WTC11 (cell line): ENCODE results near the gene GRAMD2A. TPM values are rescaled to one million over a fixed set of nuclear protein-coding genes. Genes with fewer than 3 reads are reported as not detected.

Experiments used
- ATAC-seq: fragments of 200-7000 bp; cut with Tn5 transposase; 2 replicates; pipeline ENCODE4 v1.10.0; 2021; ENCODE audit warnings: mild to moderate bottlenecking, moderate library complexity
- CTCF ChIA-PET: fragments of 300-600 bp; sonication (Branson Sonifier 250); formaldehyde crosslinking; loops from one replicate; lab custom pipeline; 2021; ENCODE audit warnings: antibody characterized with exemption; lab: Charles Lee
- POLR2A ChIA-PET: fragments of 350-600 bp; sonication (Branson Sonifier 250); formaldehyde crosslinking; loops from one replicate; lab custom pipeline; 2021; ENCODE audit warnings: antibody characterized with exemption; lab: Charles Lee
- DNase-seq: peaks from one replicate; pipeline ENCODE4 v3.0.0; 2021; ENCODE audit warnings: low spot score
- H3K27ac Mint-ChIP-seq: 2 replicates; pipeline ENCODE4 v1.8.0; 2021; ENCODE audit warnings: mixed read lengths
- H3K27me3 Mint-ChIP-seq: 2 replicates; pipeline ENCODE4 v1.8.0; 2021; ENCODE audit warnings: low read depth, mild to moderate bottlenecking, moderate library complexity, mixed read lengths
- H3K36me3 Mint-ChIP-seq: 2 replicates; pipeline ENCODE4 v1.8.0; 2021; ENCODE audit warnings: mixed read lengths
- H3K4me1 Mint-ChIP-seq: 2 replicates; pipeline ENCODE4 v1.8.0; 2022; ENCODE audit warnings: mixed read lengths
- H3K4me3 Mint-ChIP-seq: 2 replicates; pipeline ENCODE4 v1.8.0; 2021; ENCODE audit warnings: mild to moderate bottlenecking, moderate library complexity, mixed read lengths
- H3K9me3 Mint-ChIP-seq: 2 replicates; pipeline ENCODE4 v1.8.0; 2021; ENCODE audit warnings: mixed read lengths
- NFE2L1 ChIP-seq: sonication (generic); formaldehyde crosslinking; IDR thresholded peaks from 2 replicates; pipeline ENCODE4 v1.8.1; 2023; ENCODE audit warnings: missing genetic modification reagents
- NR3C1 ChIP-seq: sonication (generic); formaldehyde crosslinking; conservative IDR thresholded peaks from 2 replicates; pipeline ENCODE4 v1.8.1; 2023; ENCODE audit warnings: low read depth, mild to moderate bottlenecking, missing genetic modification reagents
- RORB ChIP-seq: fragments of 250-450 bp; sonication (Bioruptor Pico); IDR thresholded peaks from 2 replicates; pipeline ENCODE4 v1.9.0; 2021; ENCODE audit warnings: mild to moderate bottlenecking
- ZNF138 ChIP-seq: sonication (generic); formaldehyde crosslinking; conservative IDR thresholded peaks from 2 replicates; pipeline ENCODE4 v1.8.1; 2022; ENCODE audit warnings: mild to moderate bottlenecking, moderate library complexity, missing genetic modification reagents
- total RNA-seq: library from RNA; stranded (reverse); gene quantifications from 3 replicates; pipeline ENCODE4 v1.2.3, GENCODE V29; 2021
- TF ChIP-seq, protein P1 (sequence below): sonication (generic); formaldehyde crosslinking; IDR thresholded peaks from 2 replicates; pipeline ENCODE4 v1.8.1; 2023; ENCODE audit warnings: mild to moderate bottlenecking, missing genetic modification reagents, borderline replicate concordance
- TF ChIP-seq, protein P2 (sequence below): fragments of 250-450 bp; sonication (Bioruptor Pico); IDR thresholded peaks from 2 replicates; pipeline ENCODE4 v1.9.0; 2021; ENCODE audit warnings: moderate library complexity, mild to moderate bottlenecking, inconsistent platforms, borderline replicate concordance
- TF ChIP-seq, protein P3 (sequence below): sonication (generic); formaldehyde crosslinking; IDR thresholded peaks from 2 replicates; pipeline ENCODE4 v1.8.1; 2023; ENCODE audit warnings: mild to moderate bottlenecking, missing genetic modification reagents
- TF ChIP-seq, protein P4 (sequence below): fragments of 250-450 bp; sonication (Bioruptor Pico); IDR thresholded peaks from 2 replicates; pipeline ENCODE4 v1.8.0; 2021; ENCODE audit warnings: mild to moderate bottlenecking
- TF ChIP-seq, protein P5 (sequence below): fragments of 250-450 bp; sonication (Bioruptor Pico); IDR thresholded peaks from 2 replicates; pipeline ENCODE4 v2.1.2; 2022; ENCODE audit warnings: mild to moderate bottlenecking, moderate library complexity
- TF ChIP-seq, protein P6 (sequence below): sonication (generic); formaldehyde crosslinking; IDR thresholded peaks from 2 replicates; pipeline ENCODE4 v1.8.0; 2022; ENCODE audit warnings: missing genetic modification reagents
- TF ChIP-seq, protein P7 (sequence below): sonication (generic); formaldehyde crosslinking; IDR thresholded peaks from 2 replicates; pipeline ENCODE4 v1.8.0; 2023; ENCODE audit warnings: mild to moderate bottlenecking, missing genetic modification reagents
- TF ChIP-seq, protein P8 (sequence below): sonication (generic); formaldehyde crosslinking; IDR thresholded peaks from 2 replicates; pipeline ENCODE4 v1.8.0; 2023; ENCODE audit warnings: missing genetic modification reagents, mild to moderate bottlenecking, borderline replicate concordance

GRAMD2A gene
- total RNA-seq, 1 experiment from 2014 or later = 1.9 TPM

DNA sequence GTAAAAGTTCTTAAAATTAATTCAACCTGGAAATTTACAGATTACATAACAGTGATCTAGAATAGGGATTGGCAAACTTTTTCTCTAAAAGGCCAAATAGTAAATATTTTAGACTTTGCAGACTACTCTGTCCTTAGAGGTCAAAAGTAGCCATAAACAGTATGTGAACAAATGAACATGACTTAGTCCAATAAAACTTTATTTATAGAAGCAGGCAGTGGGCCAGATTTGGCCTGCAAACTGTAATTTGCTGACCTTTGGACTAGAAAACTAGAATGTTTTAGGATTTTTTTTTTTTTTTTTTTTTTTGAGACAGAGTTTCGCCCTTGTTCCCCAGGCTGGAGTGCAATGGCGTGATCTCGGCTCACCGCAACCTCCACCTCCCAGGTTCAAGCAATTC, 67.3 kb downstream of the GRAMD2A start (continued):
- TF ChIP-seq, protein P1, sequence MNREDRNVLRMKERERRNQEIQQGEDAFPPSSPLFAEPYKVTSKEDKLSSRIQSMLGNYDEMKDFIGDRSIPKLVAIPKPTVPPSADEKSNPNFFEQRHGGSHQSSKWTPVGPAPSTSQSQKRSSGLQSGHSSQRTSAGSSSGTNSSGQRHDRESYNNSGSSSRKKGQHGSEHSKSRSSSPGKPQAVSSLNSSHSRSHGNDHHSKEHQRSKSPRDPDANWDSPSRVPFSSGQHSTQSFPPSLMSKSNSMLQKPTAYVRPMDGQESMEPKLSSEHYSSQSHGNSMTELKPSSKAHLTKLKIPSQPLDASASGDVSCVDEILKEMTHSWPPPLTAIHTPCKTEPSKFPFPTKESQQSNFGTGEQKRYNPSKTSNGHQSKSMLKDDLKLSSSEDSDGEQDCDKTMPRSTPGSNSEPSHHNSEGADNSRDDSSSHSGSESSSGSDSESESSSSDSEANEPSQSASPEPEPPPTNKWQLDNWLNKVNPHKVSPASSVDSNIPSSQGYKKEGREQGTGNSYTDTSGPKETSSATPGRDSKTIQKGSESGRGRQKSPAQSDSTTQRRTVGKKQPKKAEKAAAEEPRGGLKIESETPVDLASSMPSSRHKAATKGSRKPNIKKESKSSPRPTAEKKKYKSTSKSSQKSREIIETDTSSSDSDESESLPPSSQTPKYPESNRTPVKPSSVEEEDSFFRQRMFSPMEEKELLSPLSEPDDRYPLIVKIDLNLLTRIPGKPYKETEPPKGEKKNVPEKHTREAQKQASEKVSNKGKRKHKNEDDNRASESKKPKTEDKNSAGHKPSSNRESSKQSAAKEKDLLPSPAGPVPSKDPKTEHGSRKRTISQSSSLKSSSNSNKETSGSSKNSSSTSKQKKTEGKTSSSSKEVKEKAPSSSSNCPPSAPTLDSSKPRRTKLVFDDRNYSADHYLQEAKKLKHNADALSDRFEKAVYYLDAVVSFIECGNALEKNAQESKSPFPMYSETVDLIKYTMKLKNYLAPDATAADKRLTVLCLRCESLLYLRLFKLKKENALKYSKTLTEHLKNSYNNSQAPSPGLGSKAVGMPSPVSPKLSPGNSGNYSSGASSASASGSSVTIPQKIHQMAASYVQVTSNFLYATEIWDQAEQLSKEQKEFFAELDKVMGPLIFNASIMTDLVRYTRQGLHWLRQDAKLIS = no peak
- TF ChIP-seq, protein P2, sequence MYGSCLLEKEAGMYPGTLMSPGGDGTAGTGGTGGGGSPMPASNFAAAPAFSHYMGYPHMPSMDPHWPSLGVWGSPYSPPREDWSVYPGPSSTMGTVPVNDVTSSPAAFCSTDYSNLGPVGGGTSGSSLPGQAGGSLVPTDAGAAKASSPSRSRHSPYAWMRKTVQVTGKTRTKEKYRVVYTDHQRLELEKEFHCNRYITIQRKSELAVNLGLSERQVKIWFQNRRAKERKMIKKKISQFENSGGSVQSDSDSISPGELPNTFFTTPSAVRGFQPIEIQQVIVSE (CRISPR knock-in tag) = no peak
- TF ChIP-seq NFE2L1 = no peak
- TF ChIP-seq, protein P3, sequence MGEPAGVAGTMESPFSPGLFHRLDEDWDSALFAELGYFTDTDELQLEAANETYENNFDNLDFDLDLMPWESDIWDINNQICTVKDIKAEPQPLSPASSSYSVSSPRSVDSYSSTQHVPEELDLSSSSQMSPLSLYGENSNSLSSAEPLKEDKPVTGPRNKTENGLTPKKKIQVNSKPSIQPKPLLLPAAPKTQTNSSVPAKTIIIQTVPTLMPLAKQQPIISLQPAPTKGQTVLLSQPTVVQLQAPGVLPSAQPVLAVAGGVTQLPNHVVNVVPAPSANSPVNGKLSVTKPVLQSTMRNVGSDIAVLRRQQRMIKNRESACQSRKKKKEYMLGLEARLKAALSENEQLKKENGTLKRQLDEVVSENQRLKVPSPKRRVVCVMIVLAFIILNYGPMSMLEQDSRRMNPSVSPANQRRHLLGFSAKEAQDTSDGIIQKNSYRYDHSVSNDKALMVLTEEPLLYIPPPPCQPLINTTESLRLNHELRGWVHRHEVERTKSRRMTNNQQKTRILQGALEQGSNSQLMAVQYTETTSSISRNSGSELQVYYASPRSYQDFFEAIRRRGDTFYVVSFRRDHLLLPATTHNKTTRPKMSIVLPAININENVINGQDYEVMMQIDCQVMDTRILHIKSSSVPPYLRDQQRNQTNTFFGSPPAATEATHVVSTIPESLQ = no peak
- TF ChIP-seq, protein P4, sequence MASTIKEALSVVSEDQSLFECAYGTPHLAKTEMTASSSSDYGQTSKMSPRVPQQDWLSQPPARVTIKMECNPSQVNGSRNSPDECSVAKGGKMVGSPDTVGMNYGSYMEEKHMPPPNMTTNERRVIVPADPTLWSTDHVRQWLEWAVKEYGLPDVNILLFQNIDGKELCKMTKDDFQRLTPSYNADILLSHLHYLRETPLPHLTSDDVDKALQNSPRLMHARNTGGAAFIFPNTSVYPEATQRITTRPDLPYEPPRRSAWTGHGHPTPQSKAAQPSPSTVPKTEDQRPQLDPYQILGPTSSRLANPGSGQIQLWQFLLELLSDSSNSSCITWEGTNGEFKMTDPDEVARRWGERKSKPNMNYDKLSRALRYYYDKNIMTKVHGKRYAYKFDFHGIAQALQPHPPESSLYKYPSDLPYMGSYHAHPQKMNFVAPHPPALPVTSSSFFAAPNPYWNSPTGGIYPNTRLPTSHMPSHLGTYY (CRISPR knock-in tag) = no peak
- TF ChIP-seq, protein P5, sequence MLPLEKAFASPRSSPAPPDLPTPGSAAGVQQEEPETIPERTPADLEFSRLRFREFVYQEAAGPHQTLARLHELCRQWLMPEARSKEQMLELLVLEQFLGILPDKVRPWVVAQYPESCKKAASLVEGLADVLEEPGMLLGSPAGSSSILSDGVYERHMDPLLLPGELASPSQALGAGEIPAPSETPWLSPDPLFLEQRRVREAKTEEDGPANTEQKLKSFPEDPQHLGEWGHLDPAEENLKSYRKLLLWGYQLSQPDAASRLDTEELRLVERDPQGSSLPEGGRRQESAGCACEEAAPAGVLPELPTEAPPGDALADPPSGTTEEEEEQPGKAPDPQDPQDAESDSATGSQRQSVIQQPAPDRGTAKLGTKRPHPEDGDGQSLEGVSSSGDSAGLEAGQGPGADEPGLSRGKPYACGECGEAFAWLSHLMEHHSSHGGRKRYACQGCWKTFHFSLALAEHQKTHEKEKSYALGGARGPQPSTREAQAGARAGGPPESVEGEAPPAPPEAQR (CRISPR knock-in tag) = no peak
- TF ChIP-seq, all 79 proteins: peak for 0

DNA sequence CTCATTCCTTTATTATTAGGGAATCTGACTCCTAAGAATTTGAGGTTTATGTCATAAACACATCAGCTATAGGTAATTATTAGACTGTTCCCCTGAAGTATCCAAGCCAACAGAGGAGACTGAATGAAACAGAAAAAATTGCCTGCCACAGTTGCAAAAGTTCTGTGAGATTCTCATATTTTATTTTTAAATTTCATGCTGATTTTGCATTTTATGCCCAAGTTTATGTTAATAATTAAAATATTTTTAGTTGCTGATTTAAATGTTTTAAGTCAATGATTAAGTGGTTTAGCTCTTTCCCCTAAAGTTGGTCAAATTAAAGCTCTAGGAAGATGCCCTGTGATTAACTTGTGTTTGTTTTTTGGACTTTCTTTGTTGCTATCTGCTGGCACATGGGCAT, 69.2 kb downstream of the GRAMD2A start:
- Mint-ChIP-seq H3K36me3 (no peaks in the 10 kb centered on the region), H3K27ac (no peak overlapping the region), H3K27me3 (no peaks in the 10 kb centered on the region), H3K4me1 (no peaks in the 10 kb centered on the region), H3K4me3 (no peak overlapping the region), H3K9me3 (no peaks in the 10 kb centered on the region)
- DNase-seq (no peak), ATAC-seq (no peak)
- ChIA-PET CTCF (interaction anchor here (3.2 kb wide), 1 partner anchor 28 kb away, joined by 9 read pairs; no protein-coding TSS in a partner anchor), POLR2A (no interaction called here)
- TF ChIP-seq RORB (CRISPR knock-in tag) (no peak), NR3C1 (CRISPR knock-in tag) (no peak), ZNF138 (CRISPR knock-in tag) (no peak)
- TF ChIP-seq, protein P5 (CRISPR knock-in tag) = no peak
- TF ChIP-seq, protein P6, sequence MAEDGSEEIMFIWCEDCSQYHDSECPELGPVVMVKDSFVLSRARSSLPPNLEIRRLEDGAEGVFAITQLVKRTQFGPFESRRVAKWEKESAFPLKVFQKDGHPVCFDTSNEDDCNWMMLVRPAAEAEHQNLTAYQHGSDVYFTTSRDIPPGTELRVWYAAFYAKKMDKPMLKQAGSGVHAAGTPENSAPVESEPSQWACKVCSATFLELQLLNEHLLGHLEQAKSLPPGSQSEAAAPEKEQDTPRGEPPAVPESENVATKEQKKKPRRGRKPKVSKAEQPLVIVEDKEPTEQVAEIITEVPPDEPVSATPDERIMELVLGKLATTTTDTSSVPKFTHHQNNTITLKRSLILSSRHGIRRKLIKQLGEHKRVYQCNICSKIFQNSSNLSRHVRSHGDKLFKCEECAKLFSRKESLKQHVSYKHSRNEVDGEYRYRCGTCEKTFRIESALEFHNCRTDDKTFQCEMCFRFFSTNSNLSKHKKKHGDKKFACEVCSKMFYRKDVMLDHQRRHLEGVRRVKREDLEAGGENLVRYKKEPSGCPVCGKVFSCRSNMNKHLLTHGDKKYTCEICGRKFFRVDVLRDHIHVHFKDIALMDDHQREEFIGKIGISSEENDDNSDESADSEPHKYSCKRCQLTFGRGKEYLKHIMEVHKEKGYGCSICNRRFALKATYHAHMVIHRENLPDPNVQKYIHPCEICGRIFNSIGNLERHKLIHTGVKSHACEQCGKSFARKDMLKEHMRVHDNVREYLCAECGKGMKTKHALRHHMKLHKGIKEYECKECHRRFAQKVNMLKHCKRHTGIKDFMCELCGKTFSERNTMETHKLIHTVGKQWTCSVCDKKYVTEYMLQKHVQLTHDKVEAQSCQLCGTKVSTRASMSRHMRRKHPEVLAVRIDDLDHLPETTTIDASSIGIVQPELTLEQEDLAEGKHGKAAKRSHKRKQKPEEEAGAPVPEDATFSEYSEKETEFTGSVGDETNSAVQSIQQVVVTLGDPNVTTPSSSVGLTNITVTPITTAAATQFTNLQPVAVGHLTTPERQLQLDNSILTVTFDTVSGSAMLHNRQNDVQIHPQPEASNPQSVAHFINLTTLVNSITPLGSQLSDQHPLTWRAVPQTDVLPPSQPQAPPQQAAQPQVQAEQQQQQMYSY (CRISPR knock-in tag) = no peak
- TF ChIP-seq, protein P7, sequence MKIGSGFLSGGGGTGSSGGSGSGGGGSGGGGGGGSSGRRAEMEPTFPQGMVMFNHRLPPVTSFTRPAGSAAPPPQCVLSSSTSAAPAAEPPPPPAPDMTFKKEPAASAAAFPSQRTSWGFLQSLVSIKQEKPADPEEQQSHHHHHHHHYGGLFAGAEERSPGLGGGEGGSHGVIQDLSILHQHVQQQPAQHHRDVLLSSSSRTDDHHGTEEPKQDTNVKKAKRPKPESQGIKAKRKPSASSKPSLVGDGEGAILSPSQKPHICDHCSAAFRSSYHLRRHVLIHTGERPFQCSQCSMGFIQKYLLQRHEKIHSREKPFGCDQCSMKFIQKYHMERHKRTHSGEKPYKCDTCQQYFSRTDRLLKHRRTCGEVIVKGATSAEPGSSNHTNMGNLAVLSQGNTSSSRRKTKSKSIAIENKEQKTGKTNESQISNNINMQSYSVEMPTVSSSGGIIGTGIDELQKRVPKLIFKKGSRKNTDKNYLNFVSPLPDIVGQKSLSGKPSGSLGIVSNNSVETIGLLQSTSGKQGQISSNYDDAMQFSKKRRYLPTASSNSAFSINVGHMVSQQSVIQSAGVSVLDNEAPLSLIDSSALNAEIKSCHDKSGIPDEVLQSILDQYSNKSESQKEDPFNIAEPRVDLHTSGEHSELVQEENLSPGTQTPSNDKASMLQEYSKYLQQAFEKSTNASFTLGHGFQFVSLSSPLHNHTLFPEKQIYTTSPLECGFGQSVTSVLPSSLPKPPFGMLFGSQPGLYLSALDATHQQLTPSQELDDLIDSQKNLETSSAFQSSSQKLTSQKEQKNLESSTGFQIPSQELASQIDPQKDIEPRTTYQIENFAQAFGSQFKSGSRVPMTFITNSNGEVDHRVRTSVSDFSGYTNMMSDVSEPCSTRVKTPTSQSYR (CRISPR knock-in tag) = no peak
- TF ChIP-seq, protein P8, sequence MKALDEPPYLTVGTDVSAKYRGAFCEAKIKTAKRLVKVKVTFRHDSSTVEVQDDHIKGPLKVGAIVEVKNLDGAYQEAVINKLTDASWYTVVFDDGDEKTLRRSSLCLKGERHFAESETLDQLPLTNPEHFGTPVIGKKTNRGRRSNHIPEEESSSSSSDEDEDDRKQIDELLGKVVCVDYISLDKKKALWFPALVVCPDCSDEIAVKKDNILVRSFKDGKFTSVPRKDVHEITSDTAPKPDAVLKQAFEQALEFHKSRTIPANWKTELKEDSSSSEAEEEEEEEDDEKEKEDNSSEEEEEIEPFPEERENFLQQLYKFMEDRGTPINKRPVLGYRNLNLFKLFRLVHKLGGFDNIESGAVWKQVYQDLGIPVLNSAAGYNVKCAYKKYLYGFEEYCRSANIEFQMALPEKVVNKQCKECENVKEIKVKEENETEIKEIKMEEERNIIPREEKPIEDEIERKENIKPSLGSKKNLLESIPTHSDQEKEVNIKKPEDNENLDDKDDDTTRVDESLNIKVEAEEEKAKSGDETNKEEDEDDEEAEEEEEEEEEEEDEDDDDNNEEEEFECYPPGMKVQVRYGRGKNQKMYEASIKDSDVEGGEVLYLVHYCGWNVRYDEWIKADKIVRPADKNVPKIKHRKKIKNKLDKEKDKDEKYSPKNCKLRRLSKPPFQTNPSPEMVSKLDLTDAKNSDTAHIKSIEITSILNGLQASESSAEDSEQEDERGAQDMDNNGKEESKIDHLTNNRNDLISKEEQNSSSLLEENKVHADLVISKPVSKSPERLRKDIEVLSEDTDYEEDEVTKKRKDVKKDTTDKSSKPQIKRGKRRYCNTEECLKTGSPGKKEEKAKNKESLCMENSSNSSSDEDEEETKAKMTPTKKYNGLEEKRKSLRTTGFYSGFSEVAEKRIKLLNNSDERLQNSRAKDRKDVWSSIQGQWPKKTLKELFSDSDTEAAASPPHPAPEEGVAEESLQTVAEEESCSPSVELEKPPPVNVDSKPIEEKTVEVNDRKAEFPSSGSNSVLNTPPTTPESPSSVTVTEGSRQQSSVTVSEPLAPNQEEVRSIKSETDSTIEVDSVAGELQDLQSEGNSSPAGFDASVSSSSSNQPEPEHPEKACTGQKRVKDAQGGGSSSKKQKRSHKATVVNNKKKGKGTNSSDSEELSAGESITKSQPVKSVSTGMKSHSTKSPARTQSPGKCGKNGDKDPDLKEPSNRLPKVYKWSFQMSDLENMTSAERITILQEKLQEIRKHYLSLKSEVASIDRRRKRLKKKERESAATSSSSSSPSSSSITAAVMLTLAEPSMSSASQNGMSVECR (CRISPR knock-in tag) = no peak
